Stimulated activated CD4-positive, alpha-beta T cell treated with anti-CD3 and anti-CD28 coated beads, Interleukin-4, amount 100 ng/mL, for 48 hours (primary cell): ENCODE measurements around the gene PLEKHN1.
"Not testable (repeated sequence)": the region's sequence is repeated elsewhere in the genome, so short reads cannot be mapped to it uniquely, and the experiment has no call there.

Experiments used
- DNase-seq, 2 donors: peaks; one replicate each; pipeline ENCODE4 v3.0.0-alpha.2; 2020; ENCODE audit warnings: low read depth in 2 of 2

PLEKHN1 gene

GRCh38 chr1:974293-974640 lies 8.0 kb downstream of the PLEKHN1 start:
- no peak for DNase-seq

GRCh38 chr1:974687-975328 lies 8.5 kb downstream of the PLEKHN1 start:
- no peak for DNase-seq

- no peak for DNase-seq
These were observed 9.1 kb downstream of the PLEKHN1 start for GRCh38 chr1:975365-975764.

DNA sequence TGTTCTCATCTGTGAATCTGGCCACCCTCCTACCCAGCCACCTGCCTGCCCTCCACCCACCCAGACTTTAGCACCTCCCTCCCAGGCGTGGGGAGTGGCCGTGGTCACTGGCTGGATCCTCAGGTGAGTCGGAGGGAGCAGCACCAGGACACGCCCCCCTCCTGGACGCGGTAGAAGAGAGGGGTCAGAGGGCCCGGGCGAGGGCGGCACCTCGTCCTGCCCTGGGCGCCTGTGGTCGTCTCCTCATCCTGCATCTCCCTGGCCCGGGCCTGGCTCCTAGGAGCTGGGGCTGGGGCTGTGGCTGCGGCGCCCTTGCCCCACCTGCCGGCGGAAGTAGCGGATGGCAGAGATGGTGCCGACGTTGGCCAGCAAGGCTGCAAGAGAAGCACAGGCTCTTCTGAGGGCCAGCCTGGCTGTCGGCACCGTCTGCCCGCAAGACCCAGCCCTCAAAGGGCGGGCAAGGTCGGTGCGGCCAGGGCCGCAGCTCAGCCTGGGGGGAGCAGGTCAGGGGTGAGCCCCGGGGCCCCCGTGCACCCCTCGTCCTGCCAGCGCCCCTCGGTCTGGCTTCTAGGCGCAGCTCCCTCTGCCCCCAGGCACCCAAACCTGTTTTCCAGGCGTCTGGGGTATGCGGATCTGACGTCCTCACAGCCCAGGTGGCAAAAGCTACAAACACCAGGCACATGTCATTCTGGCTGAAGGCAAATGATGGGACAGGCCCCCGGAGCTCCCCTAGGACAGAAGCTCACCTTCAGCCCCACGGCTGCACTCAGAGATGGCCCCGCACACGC lies 9.8 kb downstream of the PLEKHN1 start:
- DNase-seq, result peak in 1 of 2 donors; percentile 62

DNA sequence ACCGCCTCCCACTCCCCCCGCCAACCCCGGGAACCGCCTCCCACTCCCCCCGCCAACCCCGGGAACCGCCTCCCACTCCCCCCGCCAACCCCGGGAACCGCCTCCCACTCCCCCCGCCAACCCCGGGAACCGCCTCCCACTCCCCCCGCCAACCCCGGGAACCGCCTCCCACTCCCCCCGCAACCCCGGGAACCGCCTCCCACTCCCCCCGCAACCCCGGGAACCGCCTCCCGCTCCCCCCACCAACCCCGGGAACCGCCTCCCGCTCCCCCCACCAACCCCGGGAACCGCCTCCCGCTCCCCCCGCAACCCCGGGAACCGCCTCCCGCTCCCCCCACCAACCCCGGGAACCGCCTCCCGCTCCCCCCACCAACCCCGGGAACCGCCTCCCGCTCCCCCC lies 10.5 kb downstream of the PLEKHN1 start:
- not testable (repeated sequence) for DNase-seq

GRCh38 chr1:978069-978834 lies 12.0 kb downstream of the PLEKHN1 start:
- no peak for DNase-seq

GRCh38 chr1:978835-979743 lies 12.8 kb downstream of the PLEKHN1 start:
- no peak for DNase-seq

- DNase-seq, result no peak
These were observed 13.4 kb downstream of the PLEKHN1 start for GRCh38 chr1:979744-980072.

DNA sequence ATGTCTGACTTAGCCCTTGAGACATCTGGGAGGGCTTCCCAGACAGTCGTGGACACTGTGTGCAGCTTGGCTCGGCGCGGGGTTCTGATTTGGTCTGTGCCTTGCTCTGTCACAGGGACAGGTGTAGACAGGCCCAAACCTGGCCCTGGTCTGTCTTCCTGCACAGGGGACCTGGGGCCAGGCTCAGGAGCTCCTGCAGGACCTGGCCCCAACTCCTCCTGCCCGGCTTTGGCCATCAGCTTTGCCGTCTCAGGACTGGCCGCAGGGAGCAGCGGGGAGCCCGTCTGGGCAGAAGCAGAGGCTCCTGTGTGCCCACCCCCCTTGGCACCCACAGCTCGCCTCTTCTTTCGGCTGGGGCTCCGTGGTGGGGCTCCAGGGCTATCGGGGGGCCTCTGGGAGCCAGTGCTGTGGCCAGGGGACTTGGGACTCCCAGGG lies 13.9 kb downstream of the PLEKHN1 start:
- no peak for DNase-seq

- DNase-seq, result no peak
These were observed 14.5 kb downstream of the PLEKHN1 start for GRCh38 chr1:980602-981395.

GRCh38 chr1:981491-981954 lies 15.2 kb downstream of the PLEKHN1 start:
- no peak for DNase-seq

DNA sequence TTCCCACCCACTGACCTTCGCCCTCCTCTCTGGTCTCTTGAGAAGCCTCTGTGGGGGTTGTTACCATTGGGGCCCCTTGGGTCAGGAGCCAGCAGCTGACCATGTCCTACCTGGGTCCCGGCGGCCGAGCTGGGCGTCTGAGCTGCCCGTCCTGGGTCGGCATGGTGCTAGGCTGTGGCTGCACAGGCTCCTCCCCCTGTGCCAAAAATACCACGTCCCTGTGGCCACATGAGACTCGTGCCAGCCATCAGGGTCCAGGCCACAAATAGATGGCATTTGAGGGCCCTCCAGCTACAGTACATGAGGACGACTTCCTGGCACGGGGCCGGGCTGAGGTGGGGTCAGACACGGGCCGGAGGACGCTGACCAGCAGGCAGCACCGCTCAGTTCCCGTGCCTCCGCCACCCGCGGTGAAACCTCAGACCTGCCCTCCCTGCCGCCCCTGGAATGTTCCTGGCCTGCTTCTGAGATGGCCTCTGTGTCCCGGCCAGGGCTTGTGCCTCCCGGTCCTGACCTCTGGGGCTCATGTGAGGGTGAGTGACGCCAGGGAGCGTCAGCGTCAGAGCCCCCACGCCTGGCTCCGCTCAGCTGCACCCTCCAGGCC lies 15.8 kb downstream of the PLEKHN1 start, which contains the start of gene PERM1:
Gene PERM1 (minus strand): TSS at position 139 of the 604 bp plus-strand sequence. CDS start 1,064 bp downstream, outside the sequence.
- DNase-seq, result no peak

GRCh38 chr1:982765-983436 lies 16.6 kb downstream of the PLEKHN1 start:
- DNase-seq, result no peak

DNA sequence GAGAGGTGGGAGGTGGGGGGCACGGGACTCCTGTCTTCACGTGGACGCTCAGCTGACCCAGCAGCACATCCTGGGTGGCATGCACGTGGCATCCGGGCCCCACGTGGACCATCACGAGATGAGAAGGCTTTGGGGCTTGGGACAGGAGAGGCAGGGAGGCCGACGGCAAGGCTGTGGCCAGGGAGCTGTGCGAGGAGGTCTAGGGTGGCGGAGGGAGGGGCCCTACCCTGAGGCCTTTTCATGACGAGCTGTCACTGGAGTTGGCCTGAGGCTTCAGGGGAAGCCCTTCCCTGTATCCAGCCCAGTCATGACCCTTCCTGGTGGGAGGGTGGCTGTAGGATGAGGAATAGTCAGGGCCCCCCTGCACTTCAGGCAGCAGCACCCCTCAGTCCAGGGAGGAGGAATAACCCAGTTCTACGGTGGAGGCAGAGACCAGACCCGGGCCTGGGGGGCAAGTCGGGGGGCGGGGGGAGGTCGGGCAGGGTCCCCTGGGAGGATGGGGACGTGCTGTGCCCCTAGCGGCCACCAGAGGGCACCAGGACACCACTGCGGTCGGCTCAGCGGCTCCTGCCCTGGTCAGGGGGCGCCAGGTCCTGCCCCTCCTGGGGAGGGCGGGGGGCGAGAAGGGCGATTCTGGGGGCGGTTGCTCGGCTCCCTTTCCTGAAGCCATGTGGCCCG lies 17.7 kb downstream of the PLEKHN1 start:
- DNase-seq, result peak; percentile 45 to 55

GRCh38 chr1:984476-984814 lies 18.2 kb downstream of the PLEKHN1 start:
- no peak for DNase-seq

DNA sequence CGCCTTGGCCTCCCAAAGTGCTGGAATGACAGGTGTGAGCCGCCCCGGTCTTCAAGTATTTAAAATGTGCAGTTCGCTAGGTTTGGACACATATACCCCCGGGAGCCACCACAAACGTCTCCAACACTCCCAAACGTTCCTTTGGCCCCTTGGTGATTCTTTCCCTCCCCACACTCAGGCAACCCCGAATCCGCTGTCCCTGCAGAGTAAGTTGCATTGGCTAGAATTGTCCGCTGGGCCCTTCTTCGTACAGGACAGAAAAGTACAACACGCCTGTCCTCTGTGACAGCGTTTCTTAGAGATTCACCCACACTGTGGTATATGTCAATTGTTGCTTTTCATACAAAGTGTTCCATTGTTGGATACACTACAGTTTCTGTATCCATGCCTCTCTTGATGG lies 18.8 kb downstream of the PLEKHN1 start:
- no peak for DNase-seq

- DNase-seq, result not testable (repeated sequence)
These were observed 21.8 kb downstream of the PLEKHN1 start for GRCh38 chr1:988061-988460.

DNA sequence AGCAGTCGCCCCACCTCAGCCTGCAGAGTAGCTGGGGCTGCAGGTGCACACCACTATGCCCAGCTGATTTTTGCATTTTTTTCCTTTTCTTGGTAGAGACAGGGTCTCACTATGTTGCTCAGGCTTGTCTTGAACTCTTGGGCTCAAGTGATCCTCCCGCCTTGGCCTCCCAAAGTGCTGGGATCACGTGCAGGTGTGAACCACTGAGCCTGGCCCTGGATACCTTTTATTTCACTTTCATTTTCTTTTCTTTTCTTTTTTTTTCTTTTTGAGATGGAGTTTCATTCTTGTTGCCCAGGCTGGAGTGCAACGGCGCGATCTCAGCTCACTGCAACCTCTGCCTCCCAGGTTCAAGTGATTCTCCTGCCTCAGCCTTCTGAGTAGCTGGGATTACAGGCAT lies 25.0 kb downstream of the PLEKHN1 start:
- not testable (repeated sequence) for DNase-seq

- no peak for DNase-seq
These were observed 25.6 kb downstream of the PLEKHN1 start for GRCh38 chr1:991895-992294.
